ENCODE data around the gene MVB12A. TPM values are rescaled to one million over a fixed set of nuclear protein-coding genes. Genes with fewer than 3 reads are reported as not detected.

MVB12A gene
- polyA plus RNA-seq, 2 of the 4 experiments (the other 2 are of a cell fraction): 19.1 to 30.2 TPM

DNA sequence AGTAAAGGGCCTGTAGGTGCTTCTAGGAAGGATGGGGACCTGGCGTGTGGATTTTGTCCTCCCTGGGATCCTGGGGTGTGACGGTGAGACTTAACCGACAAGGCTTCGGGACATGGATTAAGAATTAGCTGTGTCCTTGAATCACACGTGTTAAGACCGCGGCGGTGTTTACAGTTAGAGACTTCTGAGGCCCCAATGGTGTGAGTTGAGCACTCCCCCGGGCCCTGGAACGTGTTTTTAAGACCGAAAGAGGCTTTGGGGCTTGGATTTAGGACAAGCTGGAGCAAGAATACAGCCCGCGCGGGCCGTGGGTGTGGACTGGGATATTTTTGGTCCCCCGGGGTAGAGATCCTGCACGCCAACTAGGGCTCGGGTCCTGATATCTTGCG lies 49.2 kb downstream of the MVB12A start:
- CTCF ChIA-PET: interaction anchor here (0.6 kb wide), 1 partner anchor 1407 kb away, joined by 3 read pairs; no protein-coding TSS in a partner anchor
- FAIRE-seq (no peak), DNase-seq (ENCODE audit: low read depth in 1 of 2, low spot score in 1 of 2) (no peak), ATAC-seq (0 out of 6 replicates have a peak, but pooled peaks of 1 of the 2 experiments have one; percentile 0)
- TF ChIP-seq, protein P1, sequence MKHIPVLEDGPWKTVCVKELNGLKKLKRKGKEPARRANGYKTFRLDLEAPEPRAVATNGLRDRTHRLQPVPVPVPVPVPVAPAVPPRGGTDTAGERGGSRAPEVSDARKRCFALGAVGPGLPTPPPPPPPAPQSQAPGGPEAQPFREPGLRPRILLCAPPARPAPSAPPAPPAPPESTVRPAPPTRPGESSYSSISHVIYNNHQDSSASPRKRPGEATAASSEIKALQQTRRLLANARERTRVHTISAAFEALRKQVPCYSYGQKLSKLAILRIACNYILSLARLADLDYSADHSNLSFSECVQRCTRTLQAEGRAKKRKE (CRISPR knock-in tag; IDR thresholded peaks at IDR 0.05; ENCODE audit: low read depth): no peak
- TF ChIP-seq, protein P2, sequence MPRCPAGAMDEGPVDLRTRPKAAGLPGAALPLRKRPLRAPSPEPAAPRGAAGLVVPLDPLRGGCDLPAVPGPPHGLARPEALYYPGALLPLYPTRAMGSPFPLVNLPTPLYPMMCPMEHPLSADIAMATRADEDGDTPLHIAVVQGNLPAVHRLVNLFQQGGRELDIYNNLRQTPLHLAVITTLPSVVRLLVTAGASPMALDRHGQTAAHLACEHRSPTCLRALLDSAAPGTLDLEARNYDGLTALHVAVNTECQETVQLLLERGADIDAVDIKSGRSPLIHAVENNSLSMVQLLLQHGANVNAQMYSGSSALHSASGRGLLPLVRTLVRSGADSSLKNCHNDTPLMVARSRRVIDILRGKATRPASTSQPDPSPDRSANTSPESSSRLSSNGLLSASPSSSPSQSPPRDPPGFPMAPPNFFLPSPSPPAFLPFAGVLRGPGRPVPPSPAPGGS (IDR thresholded peaks at IDR 0.05): no peak
- peak overlapping the region; percentile 74 for H3K4me3 ChIP-seq
- peak overlapping the region; percentile 83 for H3K4me2 ChIP-seq
- H3K4me1 ChIP-seq: peaks cover 28% of the 10 kb centered on the region; the same call in 2 of the 3 replicates
- peak overlapping the region; percentile 84 to 93 for H3K27ac ChIP-seq
- H3K9me3 ChIP-seq: no peaks in the 10 kb centered on the region
- POLR2A ChIA-PET: interaction anchor here (0.5 kb wide), 1 partner anchor 126 kb away, joined by 3 read pairs; no protein-coding TSS in a partner anchor
- 29% methylated on average over 11 of the region's 19 CpGs for WGBS (ENCODE audit: missing lambda C conversion rate)

DNA sequence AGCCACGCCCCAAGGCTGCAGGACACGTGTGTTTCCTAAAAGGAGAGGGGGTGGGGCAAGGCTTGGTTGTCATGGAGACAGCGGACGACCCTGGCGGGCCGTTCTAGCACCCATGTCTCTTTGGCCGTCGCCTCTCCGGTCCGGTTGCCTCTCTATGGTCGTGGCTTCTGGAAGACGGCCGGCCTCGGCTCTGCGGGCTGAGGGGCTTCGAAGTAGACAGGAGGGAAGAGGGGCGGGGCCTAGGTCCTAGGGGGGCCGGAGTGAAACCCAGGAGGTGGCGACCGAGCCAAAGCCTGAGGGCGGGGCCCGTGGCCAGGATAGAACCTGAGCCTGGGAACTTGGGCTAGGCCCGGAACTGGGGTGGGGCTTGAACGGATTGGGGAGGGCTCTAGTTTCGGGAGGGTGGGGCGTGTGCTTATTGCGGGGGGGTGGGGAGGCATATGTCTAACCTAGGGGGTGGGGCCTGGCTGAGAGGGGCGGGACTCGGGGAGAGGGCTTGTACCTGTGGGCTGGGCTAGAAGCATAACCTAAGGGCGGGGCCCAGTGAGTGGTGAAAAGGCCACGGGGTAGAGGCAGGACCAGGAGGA lies 49.7 kb downstream of the MVB12A start:
- DNase-seq (ENCODE audit: low read depth in 1 of 2, low spot score in 1 of 2): peak; percentile 57 to 97
- peak; percentile 82 to 86 for ATAC-seq
- ChIA-PET CTCF (interaction anchor here (0.6 kb wide), 1 partner anchor 1407 kb away, joined by 3 read pairs; no protein-coding TSS in a partner anchor), POLR2A (no interaction called here)
- FAIRE-seq: no peak
- Histone ChIP-seq H3K9me3 (no peaks in the 10 kb centered on the region), H3K27ac (peak overlapping the region; percentile 84 to 93), H3K4me3 (peak overlapping the region; percentile 74), H3K4me2 (peak overlapping the region; percentile 83), H3K4me1 (peaks cover 28% of the 10 kb centered on the region; the same call in 2 of the 3 replicates)
- TF ChIP-seq JUN (IDR thresholded peaks at IDR 0.05): 0 out of 5 replicates have a peak, but pooled peaks of 1 of the 2 experiments have one; percentile 8
- TF ChIP-seq PHF8 (IDR thresholded peaks at IDR 0.05; ENCODE audit: borderline replicate concordance, low read depth): 0 out of 2 replicates have a peak, but pooled peaks have one; percentile 39
- no peak for TF ChIP-seq CHD2 (IDR thresholded peaks at IDR 0.05; ENCODE audit: low read length, partially characterized antibody)
- no peak for TF ChIP-seq EHF (CRISPR knock-in tag; IDR thresholded peaks at IDR 0.05)
- 0 out of 2 replicates have a peak, but pooled peaks have one; percentile 61 for TF ChIP-seq MYC (IDR thresholded peaks at IDR 0.05; ENCODE audit: borderline replicate concordance, low read length)
- TF ChIP-seq, protein P3, sequence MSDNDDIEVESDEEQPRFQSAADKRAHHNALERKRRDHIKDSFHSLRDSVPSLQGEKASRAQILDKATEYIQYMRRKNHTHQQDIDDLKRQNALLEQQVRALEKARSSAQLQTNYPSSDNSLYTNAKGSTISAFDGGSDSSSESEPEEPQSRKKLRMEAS (IDR thresholded peaks at IDR 0.05): 0 out of 2 replicates have a peak, but pooled peaks have one; percentile 70
- TF ChIP-seq NFE2L2 (conservative IDR thresholded peaks at IDR 0.05; ENCODE audit: low read length): no peak
- TF ChIP-seq EP300 (IDR thresholded peaks at IDR 0.05): no peak
- WGBS (ENCODE audit: missing lambda C conversion rate): 0% methylated on average over 2 of the region's 31 CpGs

DNA sequence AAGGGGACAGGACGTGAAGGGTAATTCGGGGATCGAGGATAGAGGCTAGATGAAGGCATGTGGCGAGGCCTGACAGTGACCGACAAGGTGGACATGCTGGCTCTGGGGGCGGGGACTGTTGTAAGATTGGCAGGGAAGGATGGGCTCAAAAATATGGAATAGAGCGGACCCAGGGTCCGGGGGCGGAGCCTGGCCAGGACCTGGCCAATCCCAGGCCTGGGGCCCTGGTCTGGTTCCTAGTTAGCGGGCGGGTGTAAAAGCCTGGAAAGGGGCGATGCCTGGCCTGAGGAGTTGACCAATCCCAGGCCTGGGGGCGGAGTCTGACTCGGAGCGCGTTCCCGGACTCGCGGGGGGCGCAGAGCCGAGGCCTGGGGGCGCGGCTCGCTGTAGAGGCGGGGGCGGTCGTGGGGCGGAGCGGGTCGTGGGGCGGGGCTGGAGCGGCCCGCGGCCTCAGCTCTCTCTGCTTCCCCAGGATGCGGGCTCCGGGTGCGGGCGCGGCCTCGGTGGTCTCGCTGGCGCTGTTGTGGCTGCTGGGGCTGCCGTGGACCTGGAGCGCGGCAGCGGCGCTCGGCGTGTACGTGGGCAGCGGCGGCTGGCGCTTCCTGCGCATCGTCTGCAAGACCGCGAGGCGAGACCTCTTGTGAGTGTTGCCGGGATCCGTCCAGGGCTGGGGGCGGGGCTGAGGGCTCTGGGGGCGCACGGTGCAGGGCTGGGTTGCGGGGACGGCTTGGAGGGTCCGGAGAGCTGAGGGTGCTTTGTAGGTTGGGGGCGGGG lies 50.4 kb downstream of the MVB12A start, which contains the start of gene SLC27A1:
Gene SLC27A1, plus strand, starts transcription at position 457 of the 774 bp plus-strand sequence. Its CDS starts 17 bp downstream, at position 474.
- H3K27ac ChIP-seq: peak within 1 kb of the TSS; percentile 84 to 93
- DNase-seq (ENCODE audit: low read depth in 1 of 2, low spot score in 1 of 2) (peak; percentile 78 to 96), ATAC-seq (peak; percentile 91 to 94), FAIRE-seq (no peak)
- peaks cover 28% of the 10 kb centered on the region; the same call in 2 of the 3 replicates for H3K4me1 ChIP-seq
- no peaks in the 10 kb centered on the region for H3K9me3 ChIP-seq
- TF ChIP-seq RAD21 (conservative IDR thresholded peaks at IDR 0.05 in 1 of 2, IDR thresholded peaks at IDR 0.05 in 1 of 2) (no peak), JUN (IDR thresholded peaks at IDR 0.05) (0 out of 5 replicates have a peak, but pooled peaks of 1 of the 2 experiments have one; percentile 2)
- peak within 1 kb of the TSS; percentile 74 for H3K4me3 ChIP-seq
- H3K4me2 ChIP-seq: peak within 1 kb of the TSS; percentile 83
- 8% methylated on average over 11 of the region's 67 CpGs for WGBS (ENCODE audit: missing lambda C conversion rate)
- POLR2A ChIA-PET: interaction anchor here (0.5 kb wide), 1 partner anchor 293 kb away, joined by 4 read pairs; no protein-coding TSS in a partner anchor
- CTCF ChIA-PET: interaction anchor here (0.5 to 1.9 kb wide), 2 partner anchors 41 to 1050 kb away, joined by 4 to 11 read pairs; partner anchors contain the start of gene PGLS
